ENCODE measurements around the gene MNDA.
"Not testable (repeated sequence)": the region's sequence is repeated elsewhere in the genome, so short reads cannot be mapped to it uniquely, and the experiment has no call there.

Gene MNDA

GRCh38 chr1:158838660-158839059, 7.5 kb downstream of the MNDA start:
- DNase-seq (ENCODE audit: low read depth): no peak

GRCh38 chr1:158839566-158839965, 8.4 kb downstream of the MNDA start:
- DNase-seq (ENCODE audit: low read depth): no peak

- DNase-seq (ENCODE audit: low read depth): no peak
These were observed 9.1 kb downstream of the MNDA start for GRCh38 chr1:158840236-158840635.

GRCh38 chr1:158864595-158864994, 33.4 kb downstream of the MNDA start:
- DNase-seq (ENCODE audit: low read depth): no peak

- DNase-seq (ENCODE audit: low read depth): not testable (repeated sequence)
These were observed 39.3 kb downstream of the MNDA start for GRCh38 chr1:158870438-158870837.

- no peak for DNase-seq (ENCODE audit: low read depth)
These were observed 42.0 kb downstream of the MNDA start for GRCh38 chr1:158873141-158873540.

- DNase-seq (ENCODE audit: low read depth): no peak
These were observed 62.5 kb downstream of the MNDA start for GRCh38 chr1:158893654-158894053.

GRCh38 chr1:158898722-158899121, 67.6 kb downstream of the MNDA start:
- DNase-seq (ENCODE audit: low read depth): no peak
